ENCODE data around the gene CLIC4.

CLIC4 gene

GRCh38 chr1:24830680-24831272 is 85.5 kb downstream of the CLIC4 start:
- no peaks in the 10 kb centered on the region for H3K36me3 Mint-ChIP-seq (ENCODE audit: low read depth)
- peak; percentile 94 for TF ChIP-seq CTCF (IDR thresholded peaks at IDR 0.05)
- no peaks in the 10 kb centered on the region for H3K9me3 Mint-ChIP-seq
- no peak overlapping the region for H3K27ac Mint-ChIP-seq
- no peaks in the 10 kb centered on the region for H3K27me3 Mint-ChIP-seq (ENCODE audit: low read depth, poor library complexity)
- H3K4me3 Mint-ChIP-seq, result no peak overlapping the region
- no peak for DNase-seq
- peaks cover 44% of the 10 kb centered on the region for H3K4me1 Mint-ChIP-seq

GRCh38 chr1:24841593-24841992 is 96.3 kb downstream of the CLIC4 start:
- DNase-seq, result no peak
- peaks cover 29% of the 10 kb centered on the region for H3K36me3 Mint-ChIP-seq (ENCODE audit: low read depth)
- TF ChIP-seq CTCF (IDR thresholded peaks at IDR 0.05), result no peak

GRCh38 chr1:24846671-24847070 is 101.4 kb downstream of the CLIC4 start:
- peaks cover 10% of the 10 kb centered on the region for H3K36me3 Mint-ChIP-seq (ENCODE audit: low read depth)
- no peak overlapping the region for H3K4me3 Mint-ChIP-seq
- no peaks in the 10 kb centered on the region for H3K9me3 Mint-ChIP-seq
- no peak overlapping the region for H3K27ac Mint-ChIP-seq
- DNase-seq, result no peak
- H3K4me1 Mint-ChIP-seq, result peaks cover 4% of the 10 kb centered on the region
- peaks cover 36% of the 10 kb centered on the region for H3K27me3 Mint-ChIP-seq (ENCODE audit: low read depth, poor library complexity)
- TF ChIP-seq CTCF (IDR thresholded peaks at IDR 0.05), result no peak

More at GRCh38 chr1:24841593-24841992, 96.3 kb downstream of the CLIC4 start:
- Mint-ChIP-seq H3K4me3 (no peak overlapping the region), H3K27ac (no peak overlapping the region), H3K9me3 (no peaks in the 10 kb centered on the region), H3K4me1 (no peaks in the 10 kb centered on the region), H3K27me3 (ENCODE audit: low read depth, poor library complexity) (no peaks in the 10 kb centered on the region)

DNA sequence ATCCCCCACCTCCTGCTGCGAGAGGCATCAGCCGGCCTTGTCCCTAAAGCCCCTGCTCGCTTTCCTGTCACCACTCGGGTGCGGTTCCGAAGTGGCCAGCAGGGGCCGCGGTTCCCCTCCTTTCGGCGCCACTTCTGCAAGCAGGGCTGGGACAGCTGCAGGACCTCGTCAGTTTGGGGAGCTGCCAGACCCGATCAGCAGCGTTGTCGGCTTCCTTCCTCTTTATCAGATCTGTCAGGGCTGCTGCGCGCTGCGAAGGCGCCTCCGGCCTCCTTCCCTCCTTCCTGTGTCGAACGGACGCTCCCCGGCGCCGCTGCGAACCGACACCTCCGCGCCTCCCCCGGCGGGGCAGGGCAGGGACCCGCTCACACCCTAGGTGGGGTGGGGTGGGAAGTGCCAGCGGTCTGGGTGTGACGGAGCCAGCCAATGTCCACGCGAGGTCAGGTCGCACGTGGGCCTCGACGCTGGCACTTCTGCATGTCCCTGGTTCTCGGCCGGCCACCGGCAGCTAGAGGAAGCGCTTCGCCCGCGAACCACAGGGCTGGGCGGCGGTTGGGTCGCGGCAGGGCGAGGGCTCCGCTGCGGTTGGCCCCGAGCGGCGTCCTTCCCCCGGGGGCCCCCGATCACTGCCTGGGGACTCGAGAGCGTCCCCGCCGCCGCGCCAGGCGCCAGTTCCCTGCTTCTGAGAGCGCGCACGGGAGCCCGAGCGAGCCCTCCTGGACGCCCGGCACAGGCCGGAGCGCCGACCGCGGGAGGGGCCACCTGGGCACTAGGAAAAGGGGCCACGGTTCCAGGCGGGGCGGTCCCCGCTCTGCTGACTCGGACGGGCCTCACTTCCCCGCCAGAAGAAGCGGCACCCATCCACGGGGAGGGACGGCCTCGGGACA is 103.0 kb downstream of the CLIC4 start:
- Mint-ChIP-seq H3K4me3 (peak overlapping the region; percentile 73), H3K36me3 (ENCODE audit: low read depth) (peaks cover 3% of the 10 kb centered on the region), H3K4me1 (peaks cover 6% of the 10 kb centered on the region), H3K27ac (no peak overlapping the region), H3K9me3 (no peaks in the 10 kb centered on the region), H3K27me3 (ENCODE audit: low read depth, poor library complexity) (peaks cover 52% of the 10 kb centered on the region)
- peak; percentile 93 for DNase-seq
- TF ChIP-seq CTCF (IDR thresholded peaks at IDR 0.05), result peak; percentile 94

GRCh38 chr1:24849672-24850295 is 104.5 kb downstream of the CLIC4 start:
- Mint-ChIP-seq H3K9me3 (no peaks in the 10 kb centered on the region), H3K4me3 (no peak overlapping the region), H3K36me3 (ENCODE audit: low read depth) (peaks cover 3% of the 10 kb centered on the region), H3K27ac (no peak overlapping the region), H3K4me1 (peaks cover 11% of the 10 kb centered on the region), H3K27me3 (ENCODE audit: low read depth, poor library complexity) (peaks cover 58% of the 10 kb centered on the region)
- TF ChIP-seq CTCF (IDR thresholded peaks at IDR 0.05), result no peak
- DNase-seq, result no peak
